NCI-H2107 treated with DMSO at 0.1 percent for 48 hours (cell line): ENCODE results near the gene TERB1.
A peak's percentile ranks its signal among the peaks of the same experiment; 100 is the strongest.
"Not testable (repeated sequence)": the region's sequence is repeated elsewhere in the genome, so short reads cannot be mapped to it uniquely, and the experiment has no call there.

Experiments used
- DNase-seq: peaks from one replicate; lab custom pipeline; 2025; ENCODE audit not compliant: unreplicated experiment; lab: John Stamatoyannopoulos, UW

Gene TERB1

GRCh38 chr16:66830422-66831404, 29.3 kb upstream of the TERB1 start, which contains the start of gene NAE1:
NAE1 (minus strand) TSS chr16:66830976; CDS start chr16:66830899, 77 bp downstream.
- peak; percentile 74 for DNase-seq

- DNase-seq = no peak
These were observed 22.6 kb upstream of the TERB1 start for GRCh38 chr16:66824006-66824405.

- DNase-seq = no peak
These were observed 13.3 kb upstream of the TERB1 start for GRCh38 chr16:66814734-66815133.

- no peak for DNase-seq
These were observed 9.7 kb upstream of the TERB1 start for GRCh38 chr16:66811043-66811442.

GRCh38 chr16:66810391-66810790, 9.0 kb upstream of the TERB1 start:
- DNase-seq = no peak

GRCh38 chr16:66809765-66810164, 8.4 kb upstream of the TERB1 start:
- DNase-seq = no peak

GRCh38 chr16:66802159-66802558, 775 bp upstream of the TERB1 start:
- no peak for DNase-seq

- DNase-seq = no peak
These were observed 528 bp downstream of the TERB1 start for GRCh38 chr16:66800856-66801255.

GRCh38 chr16:66798161-66798560, 3.2 kb downstream of the TERB1 start:
- DNase-seq = no peak

GRCh38 chr16:66793984-66794383, 7.4 kb downstream of the TERB1 start:
- not testable (repeated sequence) for DNase-seq

- DNase-seq = no peak
These were observed 11.2 kb downstream of the TERB1 start for GRCh38 chr16:66790130-66790733.

GRCh38 chr16:66787427-66787826, 14.0 kb downstream of the TERB1 start:
- no peak for DNase-seq

- no peak for DNase-seq
These were observed 14.8 kb downstream of the TERB1 start for GRCh38 chr16:66786551-66786950.

GRCh38 chr16:66776457-66776856, 24.9 kb downstream of the TERB1 start:
- DNase-seq = no peak

- DNase-seq = no peak
These were observed 26.4 kb downstream of the TERB1 start for GRCh38 chr16:66774981-66775380.

GRCh38 chr16:66758086-66758485, 43.3 kb downstream of the TERB1 start:
- no peak for DNase-seq

GRCh38 chr16:66754819-66755218, 46.6 kb downstream of the TERB1 start:
- DNase-seq = no peak

GRCh38 chr16:66754211-66754610, 47.2 kb downstream of the TERB1 start:
- no peak for DNase-seq

- no peak for DNase-seq
These were observed 48.4 kb downstream of the TERB1 start for GRCh38 chr16:66752958-66753357.

GRCh38 chr16:66752379-66752778, 49.0 kb downstream of the TERB1 start:
- DNase-seq = no peak

- no peak for DNase-seq
These were observed 49.4 kb downstream of the TERB1 start for GRCh38 chr16:66751992-66752322.

- peak; percentile 39 for DNase-seq
These were observed 49.9 kb downstream of the TERB1 start, which contains the start of gene DYNC1LI2 for GRCh38 chr16:66751303-66751991. DYNC1LI2 (minus strand) TSS chr16:66751609; CDS start chr16:66751591, 18 bp downstream.
